ENCODE measurements around the gene MYH11.
"Not testable (repeated sequence)": the region's sequence is repeated elsewhere in the genome, so short reads cannot be mapped to it uniquely, and the experiment has no call there.

The MYH11 gene

GRCh38 chr16:15836965-15837611 is 19.7 kb downstream of the MYH11 start:
- no peak for FAIRE-seq

GRCh38 chr16:15836074-15836473 is 20.8 kb downstream of the MYH11 start:
- no peak for FAIRE-seq

GRCh38 chr16:15835136-15835878 is 21.5 kb downstream of the MYH11 start:
- no peak for FAIRE-seq

- FAIRE-seq: no peak
These were observed 22.3 kb downstream of the MYH11 start for GRCh38 chr16:15834502-15834901.

GRCh38 chr16:15833541-15833940 is 23.3 kb downstream of the MYH11 start:
- FAIRE-seq: no peak

GRCh38 chr16:15832241-15832640 is 24.6 kb downstream of the MYH11 start:
- FAIRE-seq: no peak

GRCh38 chr16:15830832-15831451 is 25.9 kb downstream of the MYH11 start:
- no peak for FAIRE-seq

- no peak for FAIRE-seq
These were observed 27.4 kb downstream of the MYH11 start for GRCh38 chr16:15829460-15829859.

GRCh38 chr16:15827709-15828343 is 29.0 kb downstream of the MYH11 start:
- FAIRE-seq: no peak

- no peak for FAIRE-seq
These were observed 29.5 kb downstream of the MYH11 start for GRCh38 chr16:15827299-15827698.

- no peak for FAIRE-seq
These were observed 31.0 kb downstream of the MYH11 start for GRCh38 chr16:15825750-15826305.

GRCh38 chr16:15822957-15823356 is 33.9 kb downstream of the MYH11 start:
- FAIRE-seq: no peak

GRCh38 chr16:15820837-15821236 is 36.0 kb downstream of the MYH11 start:
- no peak for FAIRE-seq

- FAIRE-seq: no peak
These were observed 37.8 kb downstream of the MYH11 start for GRCh38 chr16:15819046-15819445.

- no peak for FAIRE-seq
These were observed 39.4 kb downstream of the MYH11 start for GRCh38 chr16:15817446-15817845.

GRCh38 chr16:15816228-15816627 is 40.6 kb downstream of the MYH11 start:
- FAIRE-seq: no peak

- not testable (repeated sequence) for FAIRE-seq
These were observed 44.5 kb downstream of the MYH11 start for GRCh38 chr16:15812401-15812750.

- no peak for FAIRE-seq
These were observed 45.1 kb downstream of the MYH11 start for GRCh38 chr16:15811481-15812400.

- no peak for FAIRE-seq
These were observed 45.9 kb downstream of the MYH11 start for GRCh38 chr16:15810949-15811348.

- FAIRE-seq: no peak
These were observed 46.4 kb downstream of the MYH11 start for GRCh38 chr16:15810411-15810810.

GRCh38 chr16:15809297-15809696 is 47.5 kb downstream of the MYH11 start:
- not testable (repeated sequence) for FAIRE-seq

- FAIRE-seq: no peak
These were observed 48.8 kb downstream of the MYH11 start for GRCh38 chr16:15808071-15808470.
